ENCODE measurements around the gene LARGE1.

Gene LARGE1

DNA sequence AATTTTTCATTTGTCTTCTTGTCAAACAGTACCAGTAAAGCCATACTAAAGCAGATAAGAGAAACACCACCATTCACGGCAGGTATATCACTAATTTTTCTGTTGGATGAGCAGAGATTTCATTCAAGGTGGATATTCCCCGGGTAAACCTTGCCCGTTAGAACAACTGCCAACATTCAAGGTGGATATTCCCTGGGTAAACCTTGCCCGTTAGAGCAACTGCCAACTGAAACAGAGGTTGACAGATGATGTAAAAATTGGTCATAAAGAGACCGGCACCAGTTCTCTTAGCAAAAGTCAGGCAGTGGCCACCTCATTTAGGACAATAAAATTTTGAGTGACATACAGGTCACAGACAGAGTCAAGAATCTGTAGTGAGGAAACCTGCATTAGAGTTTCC, 438.7 kb downstream of the LARGE1 start:
- H3K4me3 ChIP-seq (ENCODE audit: low read depth, low read length, poor library complexity, severe bottlenecking): no peak overlapping the region
- no peaks in the 10 kb centered on the region for H3K36me3 ChIP-seq (ENCODE audit: insufficient read depth, low read length)
- no peak overlapping the region for H3K27ac ChIP-seq (ENCODE audit: low read depth, low read length, poor library complexity, severe bottlenecking)
- H3F3A ChIP-seq (ENCODE audit: insufficient read depth, low read length): no peaks in the 10 kb centered on the region
- TF ChIP-seq, protein P1, sequence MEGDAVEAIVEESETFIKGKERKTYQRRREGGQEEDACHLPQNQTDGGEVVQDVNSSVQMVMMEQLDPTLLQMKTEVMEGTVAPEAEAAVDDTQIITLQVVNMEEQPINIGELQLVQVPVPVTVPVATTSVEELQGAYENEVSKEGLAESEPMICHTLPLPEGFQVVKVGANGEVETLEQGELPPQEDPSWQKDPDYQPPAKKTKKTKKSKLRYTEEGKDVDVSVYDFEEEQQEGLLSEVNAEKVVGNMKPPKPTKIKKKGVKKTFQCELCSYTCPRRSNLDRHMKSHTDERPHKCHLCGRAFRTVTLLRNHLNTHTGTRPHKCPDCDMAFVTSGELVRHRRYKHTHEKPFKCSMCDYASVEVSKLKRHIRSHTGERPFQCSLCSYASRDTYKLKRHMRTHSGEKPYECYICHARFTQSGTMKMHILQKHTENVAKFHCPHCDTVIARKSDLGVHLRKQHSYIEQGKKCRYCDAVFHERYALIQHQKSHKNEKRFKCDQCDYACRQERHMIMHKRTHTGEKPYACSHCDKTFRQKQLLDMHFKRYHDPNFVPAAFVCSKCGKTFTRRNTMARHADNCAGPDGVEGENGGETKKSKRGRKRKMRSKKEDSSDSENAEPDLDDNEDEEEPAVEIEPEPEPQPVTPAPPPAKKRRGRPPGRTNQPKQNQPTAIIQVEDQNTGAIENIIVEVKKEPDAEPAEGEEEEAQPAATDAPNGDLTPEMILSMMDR (IDR thresholded peaks at IDR 0.05; ENCODE audit: low read length): no peak
- TF ChIP-seq EZH2 (IDR thresholded peaks at IDR 0.05; ENCODE audit: borderline replicate concordance, low read length): no peak
- H2AFZ ChIP-seq (ENCODE audit: low read length): no peak overlapping the region
- no peak overlapping the region for H3K9ac ChIP-seq (ENCODE audit: low read length)
- H3K9me2 ChIP-seq (ENCODE audit: low read depth, low read length): no peaks in the 10 kb centered on the region
- H3K4me2 ChIP-seq (ENCODE audit: low read length): no peak overlapping the region
- no peaks in the 10 kb centered on the region for H4K20me1 ChIP-seq (ENCODE audit: insufficient read depth, low read length)
- no peaks in the 10 kb centered on the region for H3K79me2 ChIP-seq (ENCODE audit: insufficient read depth, low read length)
- H3K9me3 ChIP-seq (ENCODE audit: low read length): no peaks in the 10 kb centered on the region
- no peaks in the 10 kb centered on the region for H3K27me3 ChIP-seq (ENCODE audit: insufficient read depth, low read length)
- H3K4me1 ChIP-seq (ENCODE audit: insufficient read depth, low read length, severe bottlenecking): peaks cover 11% of the 10 kb centered on the region

DNA sequence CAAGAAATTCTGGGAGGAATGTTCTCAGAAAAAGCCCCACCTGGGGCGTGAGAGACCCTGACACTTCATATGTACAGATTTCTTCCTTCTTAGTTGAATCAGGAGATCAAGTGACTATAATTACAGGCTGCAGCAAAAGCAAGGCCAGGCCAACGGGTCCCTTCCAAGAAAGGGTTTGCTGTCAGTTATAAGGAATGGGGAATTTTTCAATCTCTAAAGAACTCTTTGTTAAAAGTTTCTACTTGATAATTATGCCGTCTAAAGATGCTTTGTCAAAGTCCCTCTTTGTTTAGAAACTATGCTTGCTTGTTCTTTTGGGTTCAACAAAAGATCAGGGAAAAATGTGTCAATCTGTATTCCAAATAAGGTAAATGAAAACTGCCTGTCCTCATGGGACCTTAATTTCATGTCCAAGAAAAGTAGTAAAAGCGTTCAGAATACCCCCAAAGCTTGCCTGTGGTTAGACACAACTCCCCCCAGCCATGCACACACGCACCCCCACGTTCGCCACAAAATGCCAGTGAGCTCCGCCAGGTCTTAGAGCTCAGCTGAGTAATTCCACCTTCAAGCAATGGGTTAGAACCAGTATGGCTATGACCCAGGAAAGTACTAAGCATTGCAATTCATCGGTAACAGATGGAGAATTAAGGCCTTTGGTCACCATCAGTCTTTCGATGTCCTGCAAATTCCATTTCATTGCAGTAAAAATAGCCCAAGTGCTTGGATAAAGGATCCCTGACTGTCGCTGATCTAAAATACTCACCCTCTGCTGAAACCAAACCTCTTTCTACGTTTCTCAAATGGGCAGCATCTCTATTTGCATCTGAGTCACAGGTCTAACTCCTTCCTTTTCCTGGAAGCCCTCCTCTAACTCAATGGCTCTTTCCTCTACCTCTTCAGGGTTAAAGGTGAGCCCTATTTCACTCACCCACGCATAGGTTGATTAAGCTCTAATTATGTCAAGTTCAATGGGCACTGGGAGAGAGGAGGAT, 442.9 kb downstream of the LARGE1 start:
- Histone ChIP-seq H3K9ac (ENCODE audit: low read length) (no peak overlapping the region), H3K9me3 (ENCODE audit: low read length) (no peaks in the 10 kb centered on the region), H3K27me3 (ENCODE audit: insufficient read depth, low read length) (no peaks in the 10 kb centered on the region), H3K4me3 (ENCODE audit: low read depth, low read length, poor library complexity, severe bottlenecking) (no peak overlapping the region), H3K27ac (ENCODE audit: low read depth, low read length, poor library complexity, severe bottlenecking) (no peak overlapping the region), H2AFZ (ENCODE audit: low read length) (no peak overlapping the region), H3K4me2 (ENCODE audit: low read length) (no peak overlapping the region), H3K9me2 (ENCODE audit: low read depth, low read length) (no peaks in the 10 kb centered on the region), H4K20me1 (ENCODE audit: insufficient read depth, low read length) (no peaks in the 10 kb centered on the region), H3K36me3 (ENCODE audit: insufficient read depth, low read length) (no peaks in the 10 kb centered on the region), H3F3A (ENCODE audit: insufficient read depth, low read length) (no peaks in the 10 kb centered on the region), H3K4me1 (ENCODE audit: insufficient read depth, low read length, severe bottlenecking) (peaks cover 19% of the 10 kb centered on the region), H3K79me2 (ENCODE audit: insufficient read depth, low read length) (no peaks in the 10 kb centered on the region)
- TF ChIP-seq EZH2 (IDR thresholded peaks at IDR 0.05; ENCODE audit: borderline replicate concordance, low read length): no peak
- TF ChIP-seq, protein P1 (IDR thresholded peaks at IDR 0.05; ENCODE audit: low read length): no peak

DNA sequence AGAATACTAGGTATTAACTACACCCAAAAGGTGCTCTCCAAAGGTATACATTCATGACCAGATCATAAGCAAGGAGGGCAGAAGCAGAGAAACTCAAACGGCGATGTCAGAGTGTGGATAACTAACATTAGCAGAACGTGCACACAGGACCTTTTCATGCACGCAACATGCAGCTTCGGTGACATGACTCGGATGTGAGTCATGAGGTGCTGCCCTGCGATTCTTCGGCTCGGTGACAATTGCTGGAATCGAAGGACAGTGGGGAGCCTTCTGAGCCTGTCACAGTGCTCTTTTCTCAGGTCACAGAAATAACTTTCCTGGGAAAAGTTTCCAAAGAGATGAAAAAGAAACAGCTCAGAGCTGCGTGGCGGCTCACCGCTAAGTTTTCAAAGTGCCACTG, 443.6 kb downstream of the LARGE1 start:
- H2AFZ ChIP-seq (ENCODE audit: low read length): no peak overlapping the region
- no peak overlapping the region for H3K9ac ChIP-seq (ENCODE audit: low read length)
- H3K4me1 ChIP-seq (ENCODE audit: insufficient read depth, low read length, severe bottlenecking): peaks cover 23% of the 10 kb centered on the region
- H3F3A ChIP-seq (ENCODE audit: insufficient read depth, low read length): no peaks in the 10 kb centered on the region
- no peak for TF ChIP-seq EZH2 (IDR thresholded peaks at IDR 0.05; ENCODE audit: borderline replicate concordance, low read length)
- TF ChIP-seq, protein P1 (IDR thresholded peaks at IDR 0.05; ENCODE audit: low read length): no peak
- no peaks in the 10 kb centered on the region for H4K20me1 ChIP-seq (ENCODE audit: insufficient read depth, low read length)
- H3K36me3 ChIP-seq (ENCODE audit: insufficient read depth, low read length): no peaks in the 10 kb centered on the region
- no peak overlapping the region for H3K4me3 ChIP-seq (ENCODE audit: low read depth, low read length, poor library complexity, severe bottlenecking)
- no peaks in the 10 kb centered on the region for H3K27me3 ChIP-seq (ENCODE audit: insufficient read depth, low read length)
- H3K4me2 ChIP-seq (ENCODE audit: low read length): no peak overlapping the region
- no peaks in the 10 kb centered on the region for H3K9me2 ChIP-seq (ENCODE audit: low read depth, low read length)
- H3K9me3 ChIP-seq (ENCODE audit: low read length): no peaks in the 10 kb centered on the region
- H3K27ac ChIP-seq (ENCODE audit: low read depth, low read length, poor library complexity, severe bottlenecking): no peak overlapping the region
- no peaks in the 10 kb centered on the region for H3K79me2 ChIP-seq (ENCODE audit: insufficient read depth, low read length)
